ENCODE results near the gene PLEKHG4B. TPM values are rescaled to one million over a fixed set of nuclear protein-coding genes. Genes with fewer than 3 reads are reported as not detected.
"Not testable (repeated sequence)": the region's sequence is repeated elsewhere in the genome, so short reads cannot be mapped to it uniquely, and the experiment has no call there.

PLEKHG4B gene
- total and polyA plus RNA-seq, 10 donors, result under 0.01 to 0.51 (median 0.20) TPM; not detected in 2

DNA sequence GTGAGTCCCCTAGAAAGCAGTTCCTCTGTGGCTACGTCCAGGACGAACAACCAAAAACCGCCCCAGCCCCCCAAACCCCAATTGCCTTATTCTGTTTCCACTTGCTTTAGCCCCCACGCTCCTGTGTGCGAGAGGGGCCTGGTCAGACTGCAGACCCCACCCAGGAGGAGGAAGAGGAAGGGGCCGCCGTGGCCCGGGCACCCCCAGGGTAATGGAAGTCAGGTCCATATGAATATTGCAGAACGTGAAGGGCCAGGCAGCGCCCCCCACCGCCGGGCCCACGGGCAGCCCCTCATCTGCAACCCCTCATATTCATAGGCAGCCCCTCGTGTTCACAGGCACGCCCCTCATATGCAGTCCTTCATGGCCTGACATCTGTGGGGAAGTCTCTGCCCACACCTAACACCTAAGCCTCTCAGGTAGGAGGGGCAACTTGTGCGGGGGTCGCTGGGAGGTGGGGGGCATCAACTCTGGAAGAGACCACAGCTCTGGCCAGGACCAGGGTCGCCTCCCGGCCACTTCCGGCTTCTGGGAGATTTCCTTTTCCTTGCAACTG, 37.7 kb upstream of the PLEKHG4B start:
- WGBS, 5 donors, result 8 to 24% (median 15%) methylated on average over 18 to 20 of the region's 20 CpGs
- TF ChIP-seq POLR2A (IDR thresholded peaks at IDR 0.05) (no peak), POLR2AphosphoS5 (IDR thresholded peaks at IDR 0.05) (no peak)
- TF ChIP-seq, protein P1, sequence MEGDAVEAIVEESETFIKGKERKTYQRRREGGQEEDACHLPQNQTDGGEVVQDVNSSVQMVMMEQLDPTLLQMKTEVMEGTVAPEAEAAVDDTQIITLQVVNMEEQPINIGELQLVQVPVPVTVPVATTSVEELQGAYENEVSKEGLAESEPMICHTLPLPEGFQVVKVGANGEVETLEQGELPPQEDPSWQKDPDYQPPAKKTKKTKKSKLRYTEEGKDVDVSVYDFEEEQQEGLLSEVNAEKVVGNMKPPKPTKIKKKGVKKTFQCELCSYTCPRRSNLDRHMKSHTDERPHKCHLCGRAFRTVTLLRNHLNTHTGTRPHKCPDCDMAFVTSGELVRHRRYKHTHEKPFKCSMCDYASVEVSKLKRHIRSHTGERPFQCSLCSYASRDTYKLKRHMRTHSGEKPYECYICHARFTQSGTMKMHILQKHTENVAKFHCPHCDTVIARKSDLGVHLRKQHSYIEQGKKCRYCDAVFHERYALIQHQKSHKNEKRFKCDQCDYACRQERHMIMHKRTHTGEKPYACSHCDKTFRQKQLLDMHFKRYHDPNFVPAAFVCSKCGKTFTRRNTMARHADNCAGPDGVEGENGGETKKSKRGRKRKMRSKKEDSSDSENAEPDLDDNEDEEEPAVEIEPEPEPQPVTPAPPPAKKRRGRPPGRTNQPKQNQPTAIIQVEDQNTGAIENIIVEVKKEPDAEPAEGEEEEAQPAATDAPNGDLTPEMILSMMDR (IDR thresholded peaks at IDR 0.05 in 8 of 11, conservative IDR thresholded peaks at IDR 0.05 in 3 of 11), result no peak
- Histone ChIP-seq H3K9me3 (peaks cover 0 to 10% (median 0%) of the 10 kb centered on the region in 8 donors), H3K4me1 (peaks cover 0 to 19% (median 15%) of the 10 kb centered on the region in 6 donors), H3K27me3 (replicated peaks in 1 of 7) (peaks cover 0 to 68% (median 35%) of the 10 kb centered on the region in 7 donors), H3K36me3 (no peaks in the 10 kb centered on the region), H3K4me3 (peak overlapping the region in 7 of 8 donors; percentile 30 to 70 (median 47)), H3K27ac (no peak overlapping the region)
- DNase-seq, result no peak
- intact Hi-C loops (cut with DNase I; ENCODE audit: low total_unique reads), result no loop called here

DNA sequence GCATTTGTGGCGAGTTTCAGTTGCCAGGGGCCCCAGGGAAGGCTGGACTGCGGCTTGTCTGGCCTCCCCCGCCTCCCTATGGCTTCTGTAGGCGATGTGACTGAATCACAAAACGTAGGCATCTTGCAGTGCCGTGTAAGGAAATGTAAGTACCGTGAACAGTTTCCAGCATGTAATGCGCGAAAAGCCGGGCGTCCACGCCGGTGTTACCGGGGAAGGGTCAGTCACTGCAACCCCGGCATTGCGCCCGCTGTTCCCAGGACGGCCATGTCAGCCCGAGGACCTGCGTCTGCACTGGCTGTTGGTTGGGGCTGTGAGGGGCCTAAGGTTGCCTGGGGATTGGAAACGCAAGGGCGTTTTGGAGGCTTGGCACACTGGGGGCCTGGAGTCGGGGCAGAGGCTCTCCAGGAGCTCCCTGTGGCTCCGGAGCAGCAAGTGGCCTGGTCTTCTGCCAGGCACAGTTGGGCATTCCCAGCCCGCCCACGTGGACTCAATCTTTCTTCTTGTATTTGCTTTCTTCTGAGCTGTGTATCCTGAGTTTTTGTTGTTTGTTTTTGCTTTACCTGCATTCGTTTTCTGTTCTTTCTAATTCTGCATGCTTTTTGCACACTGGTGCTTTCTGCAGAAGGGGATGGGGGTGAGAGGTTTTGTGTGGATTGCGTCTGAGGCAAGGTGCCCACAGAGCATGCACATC, 36.9 kb upstream of the PLEKHG4B start:
- intact Hi-C loops (cut with DNase I; ENCODE audit: low total_unique reads), result no loop called here
- whole genome bisulfite sequencing, 5 donors, result 89 to 93% (median 91%) methylated on average over 28 of the region's 28 CpGs
- Histone ChIP-seq H3K27ac (no peak overlapping the region), H3K4me3 (no peak overlapping the region), H3K27me3 (replicated peaks in 1 of 7) (peaks cover 0 to 68% (median 35%) of the 10 kb centered on the region in 7 donors), H3K36me3 (no peaks in the 10 kb centered on the region), H3K4me1 (peaks cover 0 to 19% (median 15%) of the 10 kb centered on the region in 6 donors), H3K9me3 (peaks cover 0 to 10% (median 0%) of the 10 kb centered on the region in 8 donors)
- TF ChIP-seq POLR2A (IDR thresholded peaks at IDR 0.05) (no peak), POLR2AphosphoS5 (IDR thresholded peaks at IDR 0.05) (no peak)
- TF ChIP-seq, protein P1 (IDR thresholded peaks at IDR 0.05 in 8 of 11, conservative IDR thresholded peaks at IDR 0.05 in 3 of 11), result no peak
- no peak for DNase-seq

DNA sequence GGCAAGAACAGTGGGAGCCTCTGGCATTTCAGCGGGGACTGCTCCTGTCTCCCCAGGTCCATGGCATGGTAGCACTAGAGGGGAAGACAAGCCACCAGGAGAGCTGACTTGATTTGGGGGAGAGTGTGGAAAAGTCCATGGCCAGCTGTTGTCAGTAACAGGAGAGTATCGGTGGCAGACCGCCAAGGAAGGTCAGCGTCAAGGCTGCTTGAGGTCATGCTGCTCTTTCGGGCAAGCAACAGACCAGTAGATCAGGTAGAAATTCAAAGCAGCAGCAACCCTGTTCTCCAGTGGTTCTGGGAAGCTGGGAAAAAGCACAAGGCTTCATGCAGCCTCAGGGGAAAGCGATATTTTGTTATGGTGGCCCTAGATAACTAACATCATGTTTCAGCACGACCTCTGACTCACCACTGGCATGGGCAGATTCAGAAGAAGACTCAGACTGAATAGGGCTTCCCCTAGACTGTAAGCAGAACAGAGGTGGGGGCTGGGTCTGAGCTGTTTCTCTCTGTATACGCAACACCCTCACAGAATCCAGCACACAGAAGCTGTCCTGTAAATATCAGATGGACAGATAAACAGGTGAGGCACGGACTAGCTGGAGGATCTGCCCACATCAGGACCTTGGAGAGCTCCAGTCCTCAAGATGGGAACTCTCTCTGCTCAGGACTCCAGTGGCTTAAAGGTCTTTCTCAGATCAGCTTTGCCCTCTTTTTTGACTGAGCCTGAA, 35.2 kb upstream of the PLEKHG4B start:
- WGBS, 5 donors, result 73 to 84% (median 79%) methylated on average over 9 of the region's 9 CpGs
- Histone ChIP-seq H3K9me3 (peaks cover 0 to 9% (median 0%) of the 10 kb centered on the region in 8 donors), H3K4me1 (peaks cover 0 to 19% (median 15%) of the 10 kb centered on the region in 6 donors), H3K27me3 (replicated peaks in 1 of 7) (peaks cover 0 to 54% (median 35%) of the 10 kb centered on the region in 7 donors), H3K27ac (no peak overlapping the region), H3K4me3 (no peak overlapping the region), H3K36me3 (no peaks in the 10 kb centered on the region)
- TF ChIP-seq POLR2AphosphoS5 (IDR thresholded peaks at IDR 0.05) (no peak), POLR2A (IDR thresholded peaks at IDR 0.05) (no peak)
- TF ChIP-seq, protein P1 (IDR thresholded peaks at IDR 0.05 in 8 of 11, conservative IDR thresholded peaks at IDR 0.05 in 3 of 11), result no peak
- DNase-seq, result no peak
- intact Hi-C loops (cut with DNase I; ENCODE audit: low total_unique reads), result no loop called here

DNA sequence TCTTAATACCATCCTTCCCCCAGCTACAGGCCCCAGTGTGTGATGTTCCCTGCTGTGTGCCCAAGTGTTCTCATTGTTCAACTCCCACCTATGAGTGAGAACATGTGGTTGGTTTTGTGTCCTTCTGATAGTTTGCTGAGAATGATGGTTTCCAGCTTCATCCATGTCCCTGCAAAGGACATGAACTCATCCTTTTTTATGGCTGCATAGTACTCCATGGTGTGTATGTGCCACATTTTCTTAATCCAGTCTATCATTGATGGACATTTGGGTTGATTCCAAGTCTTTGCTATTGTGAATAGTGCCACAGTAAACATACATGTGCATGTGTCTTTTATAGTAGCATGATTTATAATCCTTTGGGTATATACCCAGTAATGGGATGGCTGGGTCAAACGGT, 31.7 kb upstream of the PLEKHG4B start:
- peaks cover 0 to 27% (median 2%) of the 10 kb centered on the region in 7 donors for H3K27me3 ChIP-seq (replicated peaks in 1 of 7)
- H3K27ac ChIP-seq; H3K36me3 ChIP-seq; intact Hi-C loops (cut with DNase I; ENCODE audit: low total_unique reads); H3K4me1 ChIP-seq; DNase-seq; H3K4me3 ChIP-seq; H3K9me3 ChIP-seq: not testable (repeated sequence)
- WGBS, 5 donors, result 62 to 82% (median 75%) methylated on average over 1 of the region's 1 CpG

Data from spleen (tissue), 11 donors.